ENCODE results near the gene LBR. TPM values are rescaled to one million over a fixed set of nuclear protein-coding genes. Genes with fewer than 3 reads are reported as not detected.

The LBR gene
- 28.6 to 45.7 TPM (median 36.8 TPM) in 5 replicates for total RNA-seq (2022; extraction: Qiagen RNA extraction)

DNA sequence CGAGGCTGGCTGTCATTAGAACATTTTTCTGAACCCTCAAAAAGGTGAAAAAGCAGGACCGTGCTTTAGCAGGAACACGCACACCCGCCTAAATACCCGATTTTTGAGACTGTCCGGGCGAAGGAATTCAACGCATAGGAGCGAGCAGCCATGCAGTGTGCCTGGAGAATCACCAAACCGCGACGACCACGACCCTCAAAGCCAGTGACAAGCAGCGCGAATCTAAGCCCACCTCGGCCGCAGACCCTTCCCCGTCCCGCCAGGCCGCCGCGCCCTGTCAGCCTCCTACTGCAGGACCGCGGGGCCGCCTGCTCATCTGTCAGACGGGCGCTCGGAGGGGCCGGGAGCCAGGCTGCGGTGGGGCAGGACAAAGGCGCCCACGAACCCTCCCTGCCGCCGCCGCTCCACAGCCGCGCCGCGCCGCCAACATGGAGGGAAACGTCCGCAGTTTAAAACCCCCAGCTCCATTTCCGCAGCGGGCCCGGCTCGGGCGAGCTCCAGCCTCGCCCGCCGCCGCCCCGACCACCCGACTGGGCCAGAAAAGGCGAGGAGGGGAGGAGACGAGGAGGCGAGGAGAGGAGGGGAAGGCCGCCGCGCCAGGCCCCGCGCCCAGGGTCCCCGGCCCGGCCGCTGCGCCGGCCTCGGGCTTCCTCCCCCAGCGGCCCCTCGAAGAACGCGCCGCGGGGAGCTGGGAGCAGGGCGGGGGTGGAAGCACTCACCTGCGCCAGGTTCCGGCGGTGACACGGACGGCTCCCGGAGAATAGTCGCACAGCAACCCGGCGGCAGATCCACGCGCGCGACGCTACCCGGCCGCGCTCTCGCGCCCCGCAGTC, at the start of gene LBR:
Gene LBR (minus strand): TSS at position 804 of the 833 bp plus-strand sequence. CDS start 3,963 bp downstream, outside the sequence.

Other genes with a start within 250 kb of the LBR start
- gene ENAH, start 225.1 kb upstream of the LBR start, total RNA-seq (2022; extraction: Qiagen RNA extraction), result 59.0 to 101 TPM (median 73.6 TPM) in 5 replicates

Measured in A549 treated with Hydrocortisone at 1 μM for 4 hours (cell line).